Loucy (cell line): ENCODE results near the gene MBD5.

Experiments used
- H2AFZ ChIP-seq: fragments of 200-600 bp; sonication (generic); 2 replicates; pipeline ENCODE4 v1.6.0; 2016; ENCODE audit warnings: antibody characterized with exemption, mild to moderate bottlenecking, low read length, moderate library complexity
- H3F3A ChIP-seq: fragments of 200-600 bp; 2 replicates; pipeline ENCODE4 v1.6.0; 2016; ENCODE audit warnings: antibody characterized with exemption, low read depth, mild to moderate bottlenecking
- H3K27me3 ChIP-seq: fragments of 200-600 bp; sonication (generic); 2 replicates; pipeline ENCODE4 v1.6.1; 2014; ENCODE audit warnings: low read length, mild to moderate bottlenecking; ENCODE audit not compliant: insufficient read depth, poor library complexity, severe bottlenecking
- H3K36me3 ChIP-seq: fragments of 200-600 bp; sonication (generic); 2 replicates; pipeline ENCODE4 v1.6.1; 2016; ENCODE audit warnings: low read length; ENCODE audit not compliant: insufficient read depth
- H3K4me1 ChIP-seq: fragments of 200-600 bp; sonication (generic); 2 replicates; pipeline ENCODE4 v1.5.1; 2014; ENCODE audit warnings: low read length, mild to moderate bottlenecking; ENCODE audit not compliant: insufficient read depth, poor library complexity, severe bottlenecking
- H3K4me2 ChIP-seq: fragments of 200-600 bp; sonication (generic); 2 replicates; pipeline ENCODE4 v1.6.0; 2014; ENCODE audit warnings: antibody characterized with exemption, low read length, low read depth, mild to moderate bottlenecking; ENCODE audit not compliant: poor library complexity, severe bottlenecking
- H3K4me3 ChIP-seq: fragments of 200-600 bp; sonication (generic); 2 replicates; pipeline ENCODE4 v1.5.1; 2014; ENCODE audit warnings: low read length, mild to moderate bottlenecking, mixed read lengths; ENCODE audit not compliant: poor library complexity, severe bottlenecking
- H3K79me2 ChIP-seq: fragments of 200-600 bp; sonication (generic); 2 replicates; pipeline ENCODE4 v1.6.1; 2014; ENCODE audit warnings: low read length; ENCODE audit not compliant: insufficient read depth
- H3K9ac ChIP-seq: fragments of 200-600 bp; sonication (generic); 2 replicates; pipeline ENCODE4 v1.6.0; 2014; ENCODE audit warnings: mild to moderate bottlenecking, low read depth, low read length, moderate library complexity; ENCODE audit not compliant: poor library complexity, severe bottlenecking
- H3K9me2 ChIP-seq: fragments of 200-600 bp; sonication (generic); replicated peaks from 2 replicates; pipeline ENCODE4 v1.6.1; 2016; ENCODE audit warnings: low read depth, low read length, mixed read lengths
- H3K9me3 ChIP-seq: fragments of 200-600 bp; sonication (generic); 2 replicates; pipeline ENCODE4 v1.6.1; 2014; ENCODE audit warnings: mild to moderate bottlenecking, antibody characterized with exemption, low read length, low read depth; ENCODE audit not compliant: insufficient read depth
- H4K20me1 ChIP-seq: fragments of 200-600 bp; sonication (generic); 2 replicates; pipeline ENCODE4 v1.6.0; 2014; ENCODE audit warnings: antibody characterized with exemption, low read length, mild to moderate bottlenecking; ENCODE audit not compliant: insufficient read depth, poor library complexity, severe bottlenecking
- CTCF ChIP-seq: fragments of 200-600 bp; sonication (generic); conservative IDR thresholded peaks from 2 replicates; pipeline ENCODE4 v1.5.1; 2014; ENCODE audit warnings: mild to moderate bottlenecking, antibody characterized with exemption, low read length
- EZH2phosphoT487 ChIP-seq: fragments of 200-600 bp; IDR thresholded peaks from 2 replicates; pipeline ENCODE4 v1.6.1; 2018; ENCODE audit warnings: antibody characterized with exemption, mild to moderate bottlenecking, moderate library complexity, borderline replicate concordance

MBD5 gene

GRCh38 chr2:148517822-148518221, 496.9 kb downstream of the MBD5 start:
- Histone ChIP-seq H3K79me2 (no peaks in the 10 kb centered on the region), H3K4me3 (no peak overlapping the region), H3K27me3 (no peaks in the 10 kb centered on the region), H3K4me1 (no peaks in the 10 kb centered on the region), H3K9me3 (no peaks in the 10 kb centered on the region), H3F3A (no peaks in the 10 kb centered on the region), H3K9me2 (no peaks in the 10 kb centered on the region), H3K9ac (no peak overlapping the region), H4K20me1 (no peaks in the 10 kb centered on the region), H2AFZ (no peak overlapping the region), H3K36me3 (no peaks in the 10 kb centered on the region), H3K4me2 (no peak overlapping the region)
- no peak for TF ChIP-seq EZH2phosphoT487
- TF ChIP-seq CTCF: no peak

GRCh38 chr2:148519013-148519412, 498.1 kb downstream of the MBD5 start:
- Histone ChIP-seq H3K4me3 (no peak overlapping the region), H3K4me2 (no peak overlapping the region), H3K9me2 (no peaks in the 10 kb centered on the region), H3K36me3 (no peaks in the 10 kb centered on the region), H3K27me3 (no peaks in the 10 kb centered on the region), H3K79me2 (no peaks in the 10 kb centered on the region), H3K9ac (no peak overlapping the region), H3K9me3 (no peaks in the 10 kb centered on the region), H3F3A (no peaks in the 10 kb centered on the region), H4K20me1 (no peaks in the 10 kb centered on the region), H3K4me1 (peaks cover 3% of the 10 kb centered on the region), H2AFZ (no peak overlapping the region)
- TF ChIP-seq EZH2phosphoT487 (no peak), CTCF (no peak)

- peaks cover 14% of the 10 kb centered on the region for H3K4me1 ChIP-seq
- H3K27me3 ChIP-seq: no peaks in the 10 kb centered on the region
- no peaks in the 10 kb centered on the region for H3K9me2 ChIP-seq
- no peak overlapping the region for H2AFZ ChIP-seq
- H3K9me3 ChIP-seq: no peaks in the 10 kb centered on the region
- no peak overlapping the region for H3K4me2 ChIP-seq
- no peaks in the 10 kb centered on the region for H3K79me2 ChIP-seq
- H3K9ac ChIP-seq: no peak overlapping the region
- no peaks in the 10 kb centered on the region for H4K20me1 ChIP-seq
- H3K4me3 ChIP-seq: no peak overlapping the region
- no peaks in the 10 kb centered on the region for H3K36me3 ChIP-seq
- TF ChIP-seq EZH2phosphoT487 (no peak), CTCF (no peak)
- H3F3A ChIP-seq: no peaks in the 10 kb centered on the region
Observed at GRCh38 chr2:148521181-148521580, 500.3 kb downstream of the MBD5 start.
